IPS DF 4.7 (cell line): ENCODE results near the gene AIM2.

Experiments used
- DNase-seq: peaks from one replicate; pipeline ENCODE4 v3.0.0-alpha.2; 2013; ENCODE audit warnings: low spot score; ENCODE audit errors: extremely low read depth

The AIM2 gene

GRCh38 chr1:159015440-159015909, 61.1 kb downstream of the AIM2 start:
- DNase-seq = no peak

- no peak for DNase-seq
Observed at GRCh38 chr1:159014851-159015250, 61.7 kb downstream of the AIM2 start.

- no peak for DNase-seq
Observed at GRCh38 chr1:159014003-159014571, 62.5 kb downstream of the AIM2 start.

- no peak for DNase-seq
Observed at GRCh38 chr1:159012495-159012894, 64.1 kb downstream of the AIM2 start.
